Osteoblast (primary cell): ENCODE measurements around the gene IRX4. TPM values are rescaled to one million over a fixed set of nuclear protein-coding genes. Genes with fewer than 3 reads are reported as not detected.

Experiments
- DNase-seq: peaks from one replicate; pipeline ENCODE4 v3.0.0; 2011; ENCODE audit warnings: low spot score, mixed read lengths; ENCODE audit not compliant: insufficient read length; ENCODE audit errors: missing footprints
- H2AFZ ChIP-seq: 2 replicates; pipeline ENCODE4 v1.6.0; 2011; ENCODE audit warnings: mild to moderate bottlenecking, low read length
- H3K27ac ChIP-seq: 2 replicates; pipeline ENCODE4 v1.5.1; 2011; ENCODE audit warnings: mild to moderate bottlenecking, low read depth, low read length, moderate library complexity
- H3K27me3 ChIP-seq: 2 replicates; pipeline ENCODE4 v1.6.0; 2012; ENCODE audit warnings: mild to moderate bottlenecking, control low read depth, inconsistent platforms, low read length, moderate library complexity; ENCODE audit not compliant: insufficient read depth
- H3K36me3 ChIP-seq: 2 replicates; pipeline ENCODE4 v1.5.1; 2011; ENCODE audit warnings: mild to moderate bottlenecking, low read length, control low read depth, moderate library complexity; ENCODE audit not compliant: insufficient read depth
- H3K4me1 ChIP-seq: 2 replicates; pipeline ENCODE4 v1.5.1; 2011; ENCODE audit warnings: mild to moderate bottlenecking, low read length, control low read depth, moderate library complexity; ENCODE audit not compliant: insufficient read depth
- H3K4me2 ChIP-seq: 2 replicates; pipeline ENCODE4 v1.6.0; 2011; ENCODE audit warnings: mild to moderate bottlenecking, low read length; ENCODE audit not compliant: insufficient read depth
- H3K4me3 ChIP-seq: fragments of 200-600 bp; sonication (generic); 3 replicates; pipeline ENCODE4 v1.5.1; 2012; ENCODE audit warnings: mild to moderate bottlenecking, low read length, inconsistent platforms; ENCODE audit not compliant: insufficient read depth
- H3K79me2 ChIP-seq: 2 replicates; pipeline ENCODE4 v1.6.0; 2012; ENCODE audit warnings: mild to moderate bottlenecking, low read length, control low read depth, inconsistent platforms; ENCODE audit not compliant: insufficient read depth
- H3K9me3 ChIP-seq: 2 replicates; pipeline ENCODE4 v1.5.1; 2011; ENCODE audit warnings: low read depth, low read length, control low read depth
- H4K20me1 ChIP-seq: 2 replicates; pipeline ENCODE4 v1.6.0; 2012; ENCODE audit warnings: mild to moderate bottlenecking, low read length, control low read depth; ENCODE audit not compliant: insufficient read depth
- total RNA-seq: library from RNA; depleted of rRNA; stranded (reverse); fragments of >200 nt; gene quantifications from 2 replicates; pipeline ENCODE4 v1.2.3, GENCODE V29; 2012
- TF ChIP-seq, protein P1 (sequence below): IDR thresholded peaks from 2 replicates; pipeline ENCODE4 v1.5.1; 2011; ENCODE audit warnings: mild to moderate bottlenecking, low read depth, low read length, moderate library complexity; ENCODE audit errors: extremely low read depth

IRX4 gene
- total RNA-seq, 1 donor: not detected

DNA sequence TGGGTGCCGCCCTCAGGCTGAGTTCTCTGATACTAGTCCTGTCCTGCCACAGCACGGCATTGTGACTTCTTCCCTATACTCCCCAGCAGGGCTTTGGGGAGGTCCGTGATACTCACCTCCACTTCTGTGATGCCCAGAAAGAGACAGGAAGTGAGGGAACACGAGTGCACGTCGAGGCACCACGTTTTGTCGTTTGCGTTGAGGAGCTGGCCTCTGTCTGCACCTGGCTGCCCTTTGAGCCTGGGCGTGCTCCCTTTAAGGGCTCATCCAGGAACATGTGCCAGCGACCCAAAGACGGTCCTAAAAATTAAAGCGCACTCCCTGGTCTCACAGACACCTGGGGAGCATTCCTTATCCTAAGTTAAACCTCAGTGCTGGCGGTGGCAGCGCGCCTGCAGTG is 8.7 kb upstream of the IRX4 start:
- no peaks in the 10 kb centered on the region for H3K4me1 ChIP-seq
- no peak overlapping the region for H3K27ac ChIP-seq

GRCh38 chr5:1890296-1890695 is 7.6 kb upstream of the IRX4 start:
- H3K4me1 ChIP-seq: no peaks in the 10 kb centered on the region
- no peaks in the 10 kb centered on the region for H3K79me2 ChIP-seq
- H3K4me3 ChIP-seq: no peak overlapping the region
- no peak overlapping the region for H3K4me2 ChIP-seq
- no peaks in the 10 kb centered on the region for H3K36me3 ChIP-seq
- TF ChIP-seq, protein P1, sequence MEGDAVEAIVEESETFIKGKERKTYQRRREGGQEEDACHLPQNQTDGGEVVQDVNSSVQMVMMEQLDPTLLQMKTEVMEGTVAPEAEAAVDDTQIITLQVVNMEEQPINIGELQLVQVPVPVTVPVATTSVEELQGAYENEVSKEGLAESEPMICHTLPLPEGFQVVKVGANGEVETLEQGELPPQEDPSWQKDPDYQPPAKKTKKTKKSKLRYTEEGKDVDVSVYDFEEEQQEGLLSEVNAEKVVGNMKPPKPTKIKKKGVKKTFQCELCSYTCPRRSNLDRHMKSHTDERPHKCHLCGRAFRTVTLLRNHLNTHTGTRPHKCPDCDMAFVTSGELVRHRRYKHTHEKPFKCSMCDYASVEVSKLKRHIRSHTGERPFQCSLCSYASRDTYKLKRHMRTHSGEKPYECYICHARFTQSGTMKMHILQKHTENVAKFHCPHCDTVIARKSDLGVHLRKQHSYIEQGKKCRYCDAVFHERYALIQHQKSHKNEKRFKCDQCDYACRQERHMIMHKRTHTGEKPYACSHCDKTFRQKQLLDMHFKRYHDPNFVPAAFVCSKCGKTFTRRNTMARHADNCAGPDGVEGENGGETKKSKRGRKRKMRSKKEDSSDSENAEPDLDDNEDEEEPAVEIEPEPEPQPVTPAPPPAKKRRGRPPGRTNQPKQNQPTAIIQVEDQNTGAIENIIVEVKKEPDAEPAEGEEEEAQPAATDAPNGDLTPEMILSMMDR: no peak
- no peak for DNase-seq
- H2AFZ ChIP-seq: no peak overlapping the region
- H3K27ac ChIP-seq: no peak overlapping the region
- H3K9me3 ChIP-seq: no peaks in the 10 kb centered on the region
- no peaks in the 10 kb centered on the region for H4K20me1 ChIP-seq
- H3K27me3 ChIP-seq: peaks cover 15% of the 10 kb centered on the region

More for the DNA sequence above, 8.7 kb upstream of the IRX4 start:
- Histone ChIP-seq H3K9me3 (no peaks in the 10 kb centered on the region), H3K79me2 (no peaks in the 10 kb centered on the region), H2AFZ (no peak overlapping the region), H3K4me3 (no peak overlapping the region), H3K4me2 (no peak overlapping the region), H3K27me3 (peaks cover 6% of the 10 kb centered on the region), H3K36me3 (no peaks in the 10 kb centered on the region), H4K20me1 (no peaks in the 10 kb centered on the region)
- TF ChIP-seq, protein P1: no peak
- no peak for DNase-seq

- H3K27me3 ChIP-seq: peaks cover 23% of the 10 kb centered on the region
- H4K20me1 ChIP-seq: no peaks in the 10 kb centered on the region
- H3K9me3 ChIP-seq: no peaks in the 10 kb centered on the region
- no peaks in the 10 kb centered on the region for H3K36me3 ChIP-seq
- no peak overlapping the region for H3K4me2 ChIP-seq
- TF ChIP-seq, protein P1: no peak
- H3K4me3 ChIP-seq: no peak overlapping the region
- peak; percentile 86 for DNase-seq
- no peaks in the 10 kb centered on the region for H3K79me2 ChIP-seq
- H3K4me1 ChIP-seq: no peaks in the 10 kb centered on the region
- H2AFZ ChIP-seq: no peak overlapping the region
- H3K27ac ChIP-seq: no peak overlapping the region
These were observed 6.8 kb upstream of the IRX4 start for GRCh38 chr5:1889321-1890065.

GRCh38 chr5:1888541-1889251 is 6.0 kb upstream of the IRX4 start:
- TF ChIP-seq, protein P1: no peak
- peak; percentile 76 for DNase-seq
- H2AFZ ChIP-seq: no peak overlapping the region
- no peaks in the 10 kb centered on the region for H4K20me1 ChIP-seq
- H3K36me3 ChIP-seq: no peaks in the 10 kb centered on the region
- H3K4me2 ChIP-seq: no peak overlapping the region
- no peak overlapping the region for H3K27ac ChIP-seq
- peaks cover 31% of the 10 kb centered on the region for H3K27me3 ChIP-seq
- no peaks in the 10 kb centered on the region for H3K79me2 ChIP-seq
- no peaks in the 10 kb centered on the region for H3K9me3 ChIP-seq
- no peaks in the 10 kb centered on the region for H3K4me1 ChIP-seq
- H3K4me3 ChIP-seq: no peak overlapping the region
